Measurements from ENCODE around the gene MTX3. TPM values are rescaled to one million over a fixed set of nuclear protein-coding genes. Genes with fewer than 3 reads are reported as not detected.

Gene MTX3
- polyA plus RNA-seq, 1 of the 3 experiments (the other 2 are of a cell fraction) = 6.8 TPM

DNA sequence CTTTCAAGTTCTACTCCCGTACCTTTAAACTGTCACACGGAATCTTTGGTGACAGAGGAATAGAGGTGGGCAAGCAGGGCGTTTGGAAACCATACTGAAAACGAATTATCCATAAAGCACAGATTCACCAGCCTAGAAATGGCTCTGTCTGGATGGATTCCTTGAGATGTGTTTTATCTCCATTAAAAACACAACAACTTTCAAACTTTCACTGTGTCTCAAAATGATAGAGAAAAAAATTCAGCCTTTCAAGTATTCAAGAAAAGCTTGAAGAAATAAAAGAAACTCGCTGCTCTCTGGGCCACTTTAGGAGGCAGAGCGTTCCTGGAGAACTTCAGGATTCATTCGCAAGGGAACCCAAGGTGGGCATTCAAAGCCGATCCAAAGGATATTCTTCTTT is 43.5 kb upstream of the MTX3 start:
- Histone ChIP-seq H3K4me1 (ENCODE audit: control insufficient read depth in 1 of 2, insufficient read depth in 2 of 2, low read depth in 1 of 2, low read length in 1 of 2) (peaks cover 0 to 2% of the 10 kb centered on the region in 2 experiments; a peak in 1 of 4 replicates), H3K4me3 (ENCODE audit: low read depth in 2 of 2, low read length in 1 of 2) (peak overlapping the region in 1 of 2 experiments; percentile 40; a peak in 1 of 4 replicates), H3K4me2 (no peak overlapping the region), H3K36me3 (replicated peaks in 1 of 2; ENCODE audit: control insufficient read depth in 1 of 2, insufficient read depth in 2 of 2, low read length in 1 of 2) (no peaks in the 10 kb centered on the region), H2AFZ (ENCODE audit: low read depth) (no peak overlapping the region), H3F3A (replicated peaks; ENCODE audit: insufficient read depth) (no peaks in the 10 kb centered on the region), H3K9ac (no peak overlapping the region), H3K27me3 (ENCODE audit: insufficient read depth) (peaks cover 17% of the 10 kb centered on the region), H3K9me3 (no peaks in the 10 kb centered on the region), H3K9me2 (no peaks in the 10 kb centered on the region), H3K79me2 (ENCODE audit: insufficient read depth) (no peaks in the 10 kb centered on the region), H3K27ac (ENCODE audit: low read depth in 2 of 2, low read length in 1 of 2) (no peak overlapping the region), H4K20me1 (ENCODE audit: insufficient read depth) (no peaks in the 10 kb centered on the region)
- ChIA-PET CTCF (interaction anchor here (1.5 kb wide), 1 partner anchor 48 kb away, joined by 4 read pairs; no protein-coding TSS in a partner anchor), POLR2A (no interaction called here)
- WGBS (ENCODE audit: low lambda C conversion rate) = 76% methylated on average over 8 of the region's 8 CpGs
- DNase-seq = no peak
- TF ChIP-seq, protein P1, sequence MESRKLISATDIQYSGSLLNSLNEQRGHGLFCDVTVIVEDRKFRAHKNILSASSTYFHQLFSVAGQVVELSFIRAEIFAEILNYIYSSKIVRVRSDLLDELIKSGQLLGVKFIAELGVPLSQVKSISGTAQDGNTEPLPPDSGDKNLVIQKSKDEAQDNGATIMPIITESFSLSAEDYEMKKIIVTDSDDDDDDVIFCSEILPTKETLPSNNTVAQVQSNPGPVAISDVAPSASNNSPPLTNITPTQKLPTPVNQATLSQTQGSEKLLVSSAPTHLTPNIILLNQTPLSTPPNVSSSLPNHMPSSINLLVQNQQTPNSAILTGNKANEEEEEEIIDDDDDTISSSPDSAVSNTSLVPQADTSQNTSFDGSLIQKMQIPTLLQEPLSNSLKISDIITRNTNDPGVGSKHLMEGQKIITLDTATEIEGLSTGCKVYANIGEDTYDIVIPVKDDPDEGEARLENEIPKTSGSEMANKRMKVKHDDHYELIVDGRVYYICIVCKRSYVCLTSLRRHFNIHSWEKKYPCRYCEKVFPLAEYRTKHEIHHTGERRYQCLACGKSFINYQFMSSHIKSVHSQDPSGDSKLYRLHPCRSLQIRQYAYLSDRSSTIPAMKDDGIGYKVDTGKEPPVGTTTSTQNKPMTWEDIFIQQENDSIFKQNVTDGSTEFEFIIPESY (IDR thresholded peaks at IDR 0.05; ENCODE audit: borderline replicate concordance, low read depth) = no peak
- TF ChIP-seq RFX5 (IDR thresholded peaks at IDR 0.05; ENCODE audit: low read length) (no peak), NFIC (IDR thresholded peaks at IDR 0.05; ENCODE audit: borderline replicate concordance) (no peak), MXI1 (IDR thresholded peaks at IDR 0.05; ENCODE audit: low read depth, low read length) (no peak), NRF1 (IDR thresholded peaks at IDR 0.05; ENCODE audit: low read depth, low read length) (no peak), CHD2 (IDR thresholded peaks at IDR 0.05; ENCODE audit: low read length, partially characterized antibody) (no peak), YY1 (IDR thresholded peaks at IDR 0.05; ENCODE audit: low read depth) (no peak), GATA2 (CRISPR knock-in tag; IDR thresholded peaks at IDR 0.05) (no peak)
- TF ChIP-seq, protein P2, sequence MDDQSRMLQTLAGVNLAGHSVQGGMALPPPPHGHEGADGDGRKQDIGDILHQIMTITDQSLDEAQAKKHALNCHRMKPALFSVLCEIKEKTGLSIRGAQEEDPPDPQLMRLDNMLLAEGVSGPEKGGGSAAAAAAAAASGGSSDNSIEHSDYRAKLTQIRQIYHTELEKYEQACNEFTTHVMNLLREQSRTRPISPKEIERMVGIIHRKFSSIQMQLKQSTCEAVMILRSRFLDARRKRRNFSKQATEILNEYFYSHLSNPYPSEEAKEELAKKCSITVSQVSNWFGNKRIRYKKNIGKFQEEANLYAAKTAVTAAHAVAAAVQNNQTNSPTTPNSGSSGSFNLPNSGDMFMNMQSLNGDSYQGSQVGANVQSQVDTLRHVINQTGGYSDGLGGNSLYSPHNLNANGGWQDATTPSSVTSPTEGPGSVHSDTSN (IDR thresholded peaks at IDR 0.05) = no peak
- TF ChIP-seq, protein P3, sequence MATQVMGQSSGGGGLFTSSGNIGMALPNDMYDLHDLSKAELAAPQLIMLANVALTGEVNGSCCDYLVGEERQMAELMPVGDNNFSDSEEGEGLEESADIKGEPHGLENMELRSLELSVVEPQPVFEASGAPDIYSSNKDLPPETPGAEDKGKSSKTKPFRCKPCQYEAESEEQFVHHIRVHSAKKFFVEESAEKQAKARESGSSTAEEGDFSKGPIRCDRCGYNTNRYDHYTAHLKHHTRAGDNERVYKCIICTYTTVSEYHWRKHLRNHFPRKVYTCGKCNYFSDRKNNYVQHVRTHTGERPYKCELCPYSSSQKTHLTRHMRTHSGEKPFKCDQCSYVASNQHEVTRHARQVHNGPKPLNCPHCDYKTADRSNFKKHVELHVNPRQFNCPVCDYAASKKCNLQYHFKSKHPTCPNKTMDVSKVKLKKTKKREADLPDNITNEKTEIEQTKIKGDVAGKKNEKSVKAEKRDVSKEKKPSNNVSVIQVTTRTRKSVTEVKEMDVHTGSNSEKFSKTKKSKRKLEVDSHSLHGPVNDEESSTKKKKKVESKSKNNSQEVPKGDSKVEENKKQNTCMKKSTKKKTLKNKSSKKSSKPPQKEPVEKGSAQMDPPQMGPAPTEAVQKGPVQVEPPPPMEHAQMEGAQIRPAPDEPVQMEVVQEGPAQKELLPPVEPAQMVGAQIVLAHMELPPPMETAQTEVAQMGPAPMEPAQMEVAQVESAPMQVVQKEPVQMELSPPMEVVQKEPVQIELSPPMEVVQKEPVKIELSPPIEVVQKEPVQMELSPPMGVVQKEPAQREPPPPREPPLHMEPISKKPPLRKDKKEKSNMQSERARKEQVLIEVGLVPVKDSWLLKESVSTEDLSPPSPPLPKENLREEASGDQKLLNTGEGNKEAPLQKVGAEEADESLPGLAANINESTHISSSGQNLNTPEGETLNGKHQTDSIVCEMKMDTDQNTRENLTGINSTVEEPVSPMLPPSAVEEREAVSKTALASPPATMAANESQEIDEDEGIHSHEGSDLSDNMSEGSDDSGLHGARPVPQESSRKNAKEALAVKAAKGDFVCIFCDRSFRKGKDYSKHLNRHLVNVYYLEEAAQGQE (IDR thresholded peaks at IDR 0.05; ENCODE audit: low read depth, low read length) = no peak

DNA sequence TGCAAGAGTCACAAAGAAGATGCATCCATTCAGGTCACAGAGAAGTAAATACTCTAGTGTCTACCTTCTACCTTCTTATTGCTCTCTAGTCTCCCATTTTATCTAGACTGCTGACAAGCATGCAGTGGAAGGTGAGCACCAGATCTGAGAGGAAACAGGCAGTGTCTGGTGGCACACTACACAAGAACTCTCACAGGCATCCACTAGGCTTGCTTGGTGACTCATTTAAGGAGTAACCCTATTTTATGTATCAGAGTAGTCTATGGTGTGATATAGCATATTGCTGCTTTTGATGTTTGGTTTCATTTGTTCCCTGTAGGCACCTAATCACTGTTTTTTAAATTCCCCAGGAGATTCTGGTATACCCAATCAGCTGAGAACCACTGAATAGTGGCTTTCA is 42.5 kb upstream of the MTX3 start:
- H3K27me3 ChIP-seq (ENCODE audit: insufficient read depth) = peaks cover 17% of the 10 kb centered on the region
- H3K4me1 ChIP-seq (ENCODE audit: control insufficient read depth in 1 of 2, insufficient read depth in 2 of 2, low read depth in 1 of 2, low read length in 1 of 2) = peaks cover 0 to 2% of the 10 kb centered on the region in 2 experiments; a peak in 1 of 4 replicates
- no peaks in the 10 kb centered on the region for H3K9me2 ChIP-seq
- no peaks in the 10 kb centered on the region for H3F3A ChIP-seq (replicated peaks; ENCODE audit: insufficient read depth)
- no peaks in the 10 kb centered on the region for H3K36me3 ChIP-seq (replicated peaks in 1 of 2; ENCODE audit: control insufficient read depth in 1 of 2, insufficient read depth in 2 of 2, low read length in 1 of 2)
- ChIA-PET CTCF (interaction anchor here (0.8 to 1.0 kb wide), 2 partner anchors 11 to 66 kb away, joined by 3 read pairs; no protein-coding TSS in a partner anchor), POLR2A (no interaction called here)
- no peak for DNase-seq
- no peak overlapping the region for H3K9ac ChIP-seq
- no peaks in the 10 kb centered on the region for H4K20me1 ChIP-seq (ENCODE audit: insufficient read depth)
- no peak overlapping the region for H2AFZ ChIP-seq (ENCODE audit: low read depth)
- H3K27ac ChIP-seq (ENCODE audit: low read depth in 2 of 2, low read length in 1 of 2) = no peak overlapping the region
- H3K4me2 ChIP-seq = no peak overlapping the region
- no peaks in the 10 kb centered on the region for H3K79me2 ChIP-seq (ENCODE audit: insufficient read depth)
- no peaks in the 10 kb centered on the region for H3K9me3 ChIP-seq
- H3K4me3 ChIP-seq (ENCODE audit: low read depth in 2 of 2, low read length in 1 of 2) = no peak overlapping the region
- TF ChIP-seq POLR2AphosphoS5 (IDR thresholded peaks at IDR 0.05; ENCODE audit: low read depth, low read length) (no peak), FOXJ3 (CRISPR knock-in tag; IDR thresholded peaks at IDR 0.05) (no peak), TCF12 (IDR thresholded peaks at IDR 0.05) (no peak), FOSL2 (IDR thresholded peaks at IDR 0.05; ENCODE audit: borderline replicate concordance, low read depth) (no peak), EZH2phosphoT487 (IDR thresholded peaks at IDR 0.05; ENCODE audit: borderline replicate concordance, low read depth) (no peak)
- TF ChIP-seq, protein P4, sequence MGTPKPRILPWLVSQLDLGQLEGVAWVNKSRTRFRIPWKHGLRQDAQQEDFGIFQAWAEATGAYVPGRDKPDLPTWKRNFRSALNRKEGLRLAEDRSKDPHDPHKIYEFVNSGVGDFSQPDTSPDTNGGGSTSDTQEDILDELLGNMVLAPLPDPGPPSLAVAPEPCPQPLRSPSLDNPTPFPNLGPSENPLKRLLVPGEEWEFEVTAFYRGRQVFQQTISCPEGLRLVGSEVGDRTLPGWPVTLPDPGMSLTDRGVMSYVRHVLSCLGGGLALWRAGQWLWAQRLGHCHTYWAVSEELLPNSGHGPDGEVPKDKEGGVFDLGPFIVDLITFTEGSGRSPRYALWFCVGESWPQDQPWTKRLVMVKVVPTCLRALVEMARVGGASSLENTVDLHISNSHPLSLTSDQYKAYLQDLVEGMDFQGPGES (IDR thresholded peaks at IDR 0.05; ENCODE audit: low read depth, low read length) = no peak
- TF ChIP-seq, protein P3 (IDR thresholded peaks at IDR 0.05; ENCODE audit: low read depth, low read length) = no peak

Data from SK-N-SH (cell line).